ENCODE measurements around the gene TNFRSF4. TPM values are rescaled to one million over a fixed set of nuclear protein-coding genes. Genes with fewer than 3 reads are reported as not detected.

The TNFRSF4 gene
- total and polyA plus RNA-seq, 2 of the 13 experiments (the other 11 are each of a cell fraction or from before 2014, with no cell fraction given): not detected

DNA sequence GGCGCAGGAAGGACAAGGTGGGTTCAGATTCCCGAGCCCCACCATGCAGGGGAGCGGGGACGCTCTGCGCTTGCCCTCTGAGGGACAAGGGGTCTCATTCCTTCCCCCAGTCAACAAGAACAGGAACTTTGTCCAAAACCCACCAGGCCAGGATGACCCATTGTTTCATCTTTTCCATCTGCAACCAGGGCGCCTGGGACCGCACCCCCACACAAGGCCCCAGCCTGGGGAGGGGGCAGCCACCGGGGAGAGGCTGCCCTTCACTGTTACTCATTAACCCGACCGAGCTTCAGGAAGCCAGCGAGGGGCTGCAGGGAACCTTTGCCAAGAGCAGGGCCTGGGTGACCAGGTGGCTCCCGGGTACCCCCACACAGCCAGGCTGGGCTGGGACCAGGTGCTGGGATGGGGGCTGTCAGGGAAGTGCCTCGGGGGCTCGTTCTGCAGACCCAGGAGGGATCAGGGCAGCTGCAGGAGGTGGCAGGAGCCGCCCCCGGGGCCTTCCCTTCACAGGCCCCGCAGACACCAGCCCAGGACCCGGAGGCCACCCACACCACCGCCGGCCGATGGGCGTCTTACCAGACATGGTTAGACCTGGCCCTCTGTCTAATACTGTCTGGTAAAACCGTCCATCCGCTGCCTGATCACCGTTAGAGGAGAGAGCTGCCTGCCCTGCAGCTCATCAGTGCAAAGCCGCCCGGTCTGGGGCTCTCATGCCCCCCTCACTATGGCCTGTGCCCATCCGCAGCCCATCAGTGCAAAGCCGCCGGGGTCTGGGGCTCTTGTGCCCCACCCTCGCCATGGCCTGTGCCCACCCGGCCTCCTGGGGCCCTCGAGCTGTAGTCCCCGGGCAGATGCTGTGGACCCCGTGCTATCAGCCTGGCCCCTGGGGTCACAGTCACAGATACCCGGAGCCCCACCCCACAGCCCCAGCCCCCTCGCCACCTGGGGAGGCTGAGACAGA, 45.2 kb downstream of the TNFRSF4 start (continued):
- TF ChIP-seq, protein P1, sequence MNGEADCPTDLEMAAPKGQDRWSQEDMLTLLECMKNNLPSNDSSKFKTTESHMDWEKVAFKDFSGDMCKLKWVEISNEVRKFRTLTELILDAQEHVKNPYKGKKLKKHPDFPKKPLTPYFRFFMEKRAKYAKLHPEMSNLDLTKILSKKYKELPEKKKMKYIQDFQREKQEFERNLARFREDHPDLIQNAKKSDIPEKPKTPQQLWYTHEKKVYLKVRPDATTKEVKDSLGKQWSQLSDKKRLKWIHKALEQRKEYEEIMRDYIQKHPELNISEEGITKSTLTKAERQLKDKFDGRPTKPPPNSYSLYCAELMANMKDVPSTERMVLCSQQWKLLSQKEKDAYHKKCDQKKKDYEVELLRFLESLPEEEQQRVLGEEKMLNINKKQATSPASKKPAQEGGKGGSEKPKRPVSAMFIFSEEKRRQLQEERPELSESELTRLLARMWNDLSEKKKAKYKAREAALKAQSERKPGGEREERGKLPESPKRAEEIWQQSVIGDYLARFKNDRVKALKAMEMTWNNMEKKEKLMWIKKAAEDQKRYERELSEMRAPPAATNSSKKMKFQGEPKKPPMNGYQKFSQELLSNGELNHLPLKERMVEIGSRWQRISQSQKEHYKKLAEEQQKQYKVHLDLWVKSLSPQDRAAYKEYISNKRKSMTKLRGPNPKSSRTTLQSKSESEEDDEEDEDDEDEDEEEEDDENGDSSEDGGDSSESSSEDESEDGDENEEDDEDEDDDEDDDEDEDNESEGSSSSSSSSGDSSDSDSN (CRISPR knock-in tag; IDR thresholded peaks at IDR 0.05): 0 out of 2 replicates have a peak, but pooled peaks have one; percentile 0
- TF ChIP-seq, protein P2, sequence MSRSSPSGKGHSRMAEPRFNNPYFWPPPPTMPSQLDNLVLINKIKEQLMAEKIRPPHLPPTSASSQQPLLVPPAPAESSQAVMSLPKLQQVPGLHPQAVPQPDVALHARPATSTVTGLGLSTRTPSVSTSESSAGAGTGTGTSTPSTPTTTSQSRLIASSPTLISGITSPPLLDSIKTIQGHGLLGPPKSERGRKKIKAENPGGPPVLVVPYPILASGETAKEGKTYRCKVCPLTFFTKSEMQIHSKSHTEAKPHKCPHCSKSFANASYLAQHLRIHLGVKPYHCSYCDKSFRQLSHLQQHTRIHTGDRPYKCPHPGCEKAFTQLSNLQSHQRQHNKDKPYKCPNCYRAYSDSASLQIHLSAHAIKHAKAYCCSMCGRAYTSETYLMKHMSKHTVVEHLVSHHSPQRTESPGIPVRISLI (CRISPR knock-in tag; IDR thresholded peaks at IDR 0.05; ENCODE audit: borderline replicate concordance): no peak
- TF ChIP-seq PCBP2 (optimal IDR thresholded peaks at IDR 0.05; ENCODE audit: low read depth, low read length, poor library complexity, severe bottlenecking): no peak
- TF ChIP-seq ZNF883 (CRISPR knock-in tag; IDR thresholded peaks at IDR 0.05; ENCODE audit: not compliant biosample characterization): no peak
- TF ChIP-seq ZFY (CRISPR knock-in tag; IDR thresholded peaks at IDR 0.05): peak; percentile 70; the same call in 1 of the 2 replicates
- TF ChIP-seq GZF1 (CRISPR knock-in tag; IDR thresholded peaks at IDR 0.05): no peak
- TF ChIP-seq GLI4 (CRISPR knock-in tag; IDR thresholded peaks at IDR 0.05; ENCODE audit: borderline replicate concordance): no peak
- no peak for TF ChIP-seq ARNTL (CRISPR knock-in tag; IDR thresholded peaks at IDR 0.05)
- no peak for TF ChIP-seq SP1 (IDR thresholded peaks at IDR 0.05)
- no peak for TF ChIP-seq SP1 (CRISPR knock-in tag; IDR thresholded peaks at IDR 0.05)
- TF ChIP-seq, protein P3, sequence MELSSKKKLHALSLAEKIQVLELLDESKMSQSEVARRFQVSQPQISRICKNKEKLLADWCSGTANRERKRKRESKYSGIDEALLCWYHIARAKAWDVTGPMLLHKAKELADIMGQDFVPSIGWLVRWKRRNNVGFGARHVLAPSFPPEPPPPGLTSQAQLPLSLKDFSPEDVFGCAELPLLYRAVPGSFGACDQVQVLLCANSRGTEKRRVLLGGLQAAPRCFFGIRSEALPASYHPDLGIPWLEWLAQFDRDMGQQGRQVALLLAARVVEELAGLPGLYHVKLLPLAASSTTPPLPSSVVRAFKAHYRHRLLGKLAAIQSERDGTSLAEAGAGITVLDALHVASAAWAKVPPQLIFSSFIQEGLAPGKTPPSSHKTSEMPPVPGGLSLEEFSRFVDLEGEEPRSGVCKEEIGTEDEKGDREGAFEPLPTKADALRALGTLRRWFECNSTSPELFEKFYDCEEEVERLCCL (CRISPR knock-in tag; IDR thresholded peaks at IDR 0.05; ENCODE audit: borderline replicate concordance): no peak
- no peak for TF ChIP-seq ZNF547 (CRISPR knock-in tag; IDR thresholded peaks at IDR 0.05)
- TF ChIP-seq, protein P4, sequence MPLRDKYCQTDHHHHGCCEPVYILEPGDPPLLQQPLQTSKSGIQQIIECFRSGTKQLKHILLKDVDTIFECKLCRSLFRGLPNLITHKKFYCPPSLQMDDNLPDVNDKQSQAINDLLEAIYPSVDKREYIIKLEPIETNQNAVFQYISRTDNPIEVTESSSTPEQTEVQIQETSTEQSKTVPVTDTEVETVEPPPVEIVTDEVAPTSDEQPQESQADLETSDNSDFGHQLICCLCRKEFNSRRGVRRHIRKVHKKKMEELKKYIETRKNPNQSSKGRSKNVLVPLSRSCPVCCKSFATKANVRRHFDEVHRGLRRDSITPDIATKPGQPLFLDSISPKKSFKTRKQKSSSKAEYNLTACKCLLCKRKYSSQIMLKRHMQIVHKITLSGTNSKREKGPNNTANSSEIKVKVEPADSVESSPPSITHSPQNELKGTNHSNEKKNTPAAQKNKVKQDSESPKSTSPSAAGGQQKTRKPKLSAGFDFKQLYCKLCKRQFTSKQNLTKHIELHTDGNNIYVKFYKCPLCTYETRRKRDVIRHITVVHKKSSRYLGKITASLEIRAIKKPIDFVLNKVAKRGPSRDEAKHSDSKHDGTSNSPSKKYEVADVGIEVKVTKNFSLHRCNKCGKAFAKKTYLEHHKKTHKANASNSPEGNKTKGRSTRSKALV (CRISPR knock-in tag; IDR thresholded peaks at IDR 0.05): peak; percentile 64; the same call in 1 of the 2 replicates
- TF ChIP-seq, protein P5, sequence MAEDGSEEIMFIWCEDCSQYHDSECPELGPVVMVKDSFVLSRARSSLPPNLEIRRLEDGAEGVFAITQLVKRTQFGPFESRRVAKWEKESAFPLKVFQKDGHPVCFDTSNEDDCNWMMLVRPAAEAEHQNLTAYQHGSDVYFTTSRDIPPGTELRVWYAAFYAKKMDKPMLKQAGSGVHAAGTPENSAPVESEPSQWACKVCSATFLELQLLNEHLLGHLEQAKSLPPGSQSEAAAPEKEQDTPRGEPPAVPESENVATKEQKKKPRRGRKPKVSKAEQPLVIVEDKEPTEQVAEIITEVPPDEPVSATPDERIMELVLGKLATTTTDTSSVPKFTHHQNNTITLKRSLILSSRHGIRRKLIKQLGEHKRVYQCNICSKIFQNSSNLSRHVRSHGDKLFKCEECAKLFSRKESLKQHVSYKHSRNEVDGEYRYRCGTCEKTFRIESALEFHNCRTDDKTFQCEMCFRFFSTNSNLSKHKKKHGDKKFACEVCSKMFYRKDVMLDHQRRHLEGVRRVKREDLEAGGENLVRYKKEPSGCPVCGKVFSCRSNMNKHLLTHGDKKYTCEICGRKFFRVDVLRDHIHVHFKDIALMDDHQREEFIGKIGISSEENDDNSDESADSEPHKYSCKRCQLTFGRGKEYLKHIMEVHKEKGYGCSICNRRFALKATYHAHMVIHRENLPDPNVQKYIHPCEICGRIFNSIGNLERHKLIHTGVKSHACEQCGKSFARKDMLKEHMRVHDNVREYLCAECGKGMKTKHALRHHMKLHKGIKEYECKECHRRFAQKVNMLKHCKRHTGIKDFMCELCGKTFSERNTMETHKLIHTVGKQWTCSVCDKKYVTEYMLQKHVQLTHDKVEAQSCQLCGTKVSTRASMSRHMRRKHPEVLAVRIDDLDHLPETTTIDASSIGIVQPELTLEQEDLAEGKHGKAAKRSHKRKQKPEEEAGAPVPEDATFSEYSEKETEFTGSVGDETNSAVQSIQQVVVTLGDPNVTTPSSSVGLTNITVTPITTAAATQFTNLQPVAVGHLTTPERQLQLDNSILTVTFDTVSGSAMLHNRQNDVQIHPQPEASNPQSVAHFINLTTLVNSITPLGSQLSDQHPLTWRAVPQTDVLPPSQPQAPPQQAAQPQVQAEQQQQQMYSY (CRISPR knock-in tag; IDR thresholded peaks at IDR 0.05): no peak
- TF ChIP-seq NFYC (CRISPR knock-in tag; IDR thresholded peaks at IDR 0.05): no peak
- TF ChIP-seq NCOA1 (CRISPR knock-in tag; IDR thresholded peaks at IDR 0.05): no peak; the same call in 1 of the 2 replicates
